ENCODE results near the gene GRIK3. TPM values are rescaled to one million over a fixed set of nuclear protein-coding genes. Genes with fewer than 3 reads are reported as not detected.

GRIK3 gene
- total and polyA plus RNA-seq, 4 donors = 0.03 to 0.08 (median 0.05) TPM; not detected in 1

GRCh38 chr1:36834586-36834985, 199.7 kb downstream of the GRIK3 start:
- no peak for DNase-seq (ENCODE audit: low spot score)
- Histone ChIP-seq H3K9ac (ENCODE audit: low read depth in 1 of 2, low read length in 2 of 2) (no peak overlapping the region), H3K4me3 (ENCODE audit: low read depth in 1 of 3, low read length in 3 of 3) (no peak overlapping the region), H3K36me3 (ENCODE audit: control insufficient read depth in 4 of 4, insufficient read depth in 3 of 4, low read depth in 1 of 4, low read length in 3 of 4) (no peaks in the 10 kb centered on the region), H3K27me3 (ENCODE audit: control insufficient read depth in 4 of 4, insufficient read depth in 4 of 4, low read length in 3 of 4) (peaks cover 0 to 6% (median 1%) of the 10 kb centered on the region in 4 donors), H3K9me3 (ENCODE audit: control insufficient read depth in 4 of 4, low read length in 3 of 4) (no peaks in the 10 kb centered on the region), H3K4me1 (ENCODE audit: control insufficient read depth in 4 of 4, insufficient read depth in 4 of 4, low read length in 3 of 4) (no peaks in the 10 kb centered on the region), H3K27ac (ENCODE audit: low read depth in 1 of 2, low read length in 2 of 2) (no peak overlapping the region)
- WGBS = 75% methylated on average over 5 of the region's 5 CpGs
- TF ChIP-seq HNF4G (IDR thresholded peaks at IDR 0.05) = no peak
- TF ChIP-seq TAF1 (conservative IDR thresholded peaks at IDR 0.05) = no peak
- TF ChIP-seq REST (IDR thresholded peaks at IDR 0.05) = no peak
- no peak for TF ChIP-seq FOXA2 (IDR thresholded peaks at IDR 0.05)
- TF ChIP-seq NR2F2 (IDR thresholded peaks at IDR 0.05) = no peak
- no peak for TF ChIP-seq SP1 (IDR thresholded peaks at IDR 0.05)
- no peak for TF ChIP-seq EGR1 (IDR thresholded peaks at IDR 0.05; ENCODE audit: low read depth in 2 of 2)
- TF ChIP-seq FOXA1 (IDR thresholded peaks at IDR 0.05) = no peak
- TF ChIP-seq HNF4A (conservative IDR thresholded peaks at IDR 0.05) = no peak
- no peak for TF ChIP-seq GABPA (IDR thresholded peaks at IDR 0.05 in 1 of 2, conservative IDR thresholded peaks at IDR 0.05 in 1 of 2)
- no peak for TF ChIP-seq JUND (IDR thresholded peaks at IDR 0.05)
- TF ChIP-seq ZBTB33 (IDR thresholded peaks at IDR 0.05) = no peak
- no peak for TF ChIP-seq ATF3 (IDR thresholded peaks at IDR 0.05)
- no peak for TF ChIP-seq YY1 (IDR thresholded peaks at IDR 0.05)
- TF ChIP-seq RXRA (IDR thresholded peaks at IDR 0.05) = no peak
- no peak for TF ChIP-seq RAD21 (IDR thresholded peaks at IDR 0.05)
- TF ChIP-seq MAX (IDR thresholded peaks at IDR 0.05) = no peak
- no peak for TF ChIP-seq CTCF (IDR thresholded peaks at IDR 0.05; ENCODE audit: low read depth, low read length, missing input control)

Measured in liver (tissue), 9 donors.